Nephron progenitor cell (in vitro differentiated cells): Measurements from ENCODE around the gene VPS13D.

Experiments
- DNase-seq: peaks from one replicate; pipeline ENCODE4 v3.0.0; 2021
- H3K27ac Mint-ChIP-seq: 2 replicates; pipeline ENCODE4 v1.8.0; 2021; ENCODE audit warnings: mild to moderate bottlenecking, moderate library complexity, mixed read lengths
- H3K27me3 Mint-ChIP-seq: 2 replicates; pipeline ENCODE4 v1.8.0; 2021; ENCODE audit warnings: mild to moderate bottlenecking, low read depth, mixed read lengths; ENCODE audit not compliant: poor library complexity
- H3K36me3 Mint-ChIP-seq: 2 replicates; pipeline ENCODE4 v1.8.0; 2021; ENCODE audit warnings: low read depth, mixed read lengths
- H3K4me1 Mint-ChIP-seq: 2 replicates; pipeline ENCODE4 v1.8.0; 2021; ENCODE audit warnings: mixed read lengths
- H3K4me3 Mint-ChIP-seq: 2 replicates; pipeline ENCODE4 v1.8.0; 2021; ENCODE audit warnings: mild to moderate bottlenecking, moderate library complexity, mixed read lengths
- H3K9me3 Mint-ChIP-seq: 2 replicates; pipeline ENCODE4 v1.8.0; 2021; ENCODE audit warnings: mild to moderate bottlenecking, moderate library complexity, mixed read lengths
- TF ChIP-seq, protein P1 (sequence below): fragments of 200-600 bp; sonication (generic); IDR thresholded peaks from 2 replicates; pipeline ENCODE4 v1.5.0; 2021; ENCODE audit warnings: antibody characterized with exemption

VPS13D gene

DNA sequence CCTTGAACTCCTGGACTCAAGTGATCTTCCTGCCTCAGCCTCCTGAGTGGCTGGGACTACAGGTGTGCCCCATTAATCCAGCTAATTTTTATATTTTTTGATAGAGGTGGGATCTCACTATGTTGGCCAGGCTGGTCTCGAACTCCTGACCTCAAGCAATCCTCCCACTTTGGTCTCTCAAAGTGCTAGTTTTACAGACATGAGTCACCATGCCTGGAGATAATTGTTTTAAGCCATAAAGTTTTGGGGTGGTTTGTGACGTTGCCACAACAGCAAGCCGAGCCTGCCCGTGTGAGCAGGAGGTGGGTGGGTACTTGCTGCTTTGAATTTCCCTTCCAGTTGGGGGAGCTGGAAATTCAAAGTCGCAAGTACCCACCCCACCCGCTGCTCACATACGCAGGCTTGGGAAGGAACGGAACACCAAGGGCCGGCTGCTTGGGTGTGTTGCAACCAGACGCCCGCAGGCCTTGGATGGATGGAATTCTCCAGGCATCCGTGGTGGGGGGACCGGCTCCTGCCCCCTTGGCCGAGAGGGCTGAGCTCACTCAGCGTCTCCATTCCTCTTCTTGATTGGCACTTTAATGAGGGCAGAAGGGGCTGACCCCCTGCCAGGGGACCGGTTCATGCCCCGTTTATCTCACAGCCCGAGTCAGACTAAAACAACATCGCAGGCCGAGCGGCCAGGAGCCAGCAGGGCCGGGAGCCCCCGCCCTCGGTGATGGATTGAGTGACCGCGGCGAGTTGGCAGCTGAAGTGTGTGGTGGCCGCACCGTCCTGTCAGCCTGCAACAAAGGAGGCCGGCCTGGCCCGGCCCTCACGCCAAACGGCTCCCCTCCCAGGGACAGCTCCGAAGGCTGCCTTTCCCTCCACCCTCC is 310.1 kb downstream of the VPS13D start:
- Mint-ChIP-seq H3K9me3 (peaks cover 27% of the 10 kb centered on the region), H3K27me3 (peaks cover 27% of the 10 kb centered on the region), H3K27ac (peak overlapping the region; percentile 88), H3K36me3 (peaks cover 22% of the 10 kb centered on the region), H3K4me1 (peaks cover 71% of the 10 kb centered on the region), H3K4me3 (peak overlapping the region; percentile 35)
- TF ChIP-seq, protein P1, sequence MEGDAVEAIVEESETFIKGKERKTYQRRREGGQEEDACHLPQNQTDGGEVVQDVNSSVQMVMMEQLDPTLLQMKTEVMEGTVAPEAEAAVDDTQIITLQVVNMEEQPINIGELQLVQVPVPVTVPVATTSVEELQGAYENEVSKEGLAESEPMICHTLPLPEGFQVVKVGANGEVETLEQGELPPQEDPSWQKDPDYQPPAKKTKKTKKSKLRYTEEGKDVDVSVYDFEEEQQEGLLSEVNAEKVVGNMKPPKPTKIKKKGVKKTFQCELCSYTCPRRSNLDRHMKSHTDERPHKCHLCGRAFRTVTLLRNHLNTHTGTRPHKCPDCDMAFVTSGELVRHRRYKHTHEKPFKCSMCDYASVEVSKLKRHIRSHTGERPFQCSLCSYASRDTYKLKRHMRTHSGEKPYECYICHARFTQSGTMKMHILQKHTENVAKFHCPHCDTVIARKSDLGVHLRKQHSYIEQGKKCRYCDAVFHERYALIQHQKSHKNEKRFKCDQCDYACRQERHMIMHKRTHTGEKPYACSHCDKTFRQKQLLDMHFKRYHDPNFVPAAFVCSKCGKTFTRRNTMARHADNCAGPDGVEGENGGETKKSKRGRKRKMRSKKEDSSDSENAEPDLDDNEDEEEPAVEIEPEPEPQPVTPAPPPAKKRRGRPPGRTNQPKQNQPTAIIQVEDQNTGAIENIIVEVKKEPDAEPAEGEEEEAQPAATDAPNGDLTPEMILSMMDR = no peak
- DNase-seq = peak; percentile 86

DNA sequence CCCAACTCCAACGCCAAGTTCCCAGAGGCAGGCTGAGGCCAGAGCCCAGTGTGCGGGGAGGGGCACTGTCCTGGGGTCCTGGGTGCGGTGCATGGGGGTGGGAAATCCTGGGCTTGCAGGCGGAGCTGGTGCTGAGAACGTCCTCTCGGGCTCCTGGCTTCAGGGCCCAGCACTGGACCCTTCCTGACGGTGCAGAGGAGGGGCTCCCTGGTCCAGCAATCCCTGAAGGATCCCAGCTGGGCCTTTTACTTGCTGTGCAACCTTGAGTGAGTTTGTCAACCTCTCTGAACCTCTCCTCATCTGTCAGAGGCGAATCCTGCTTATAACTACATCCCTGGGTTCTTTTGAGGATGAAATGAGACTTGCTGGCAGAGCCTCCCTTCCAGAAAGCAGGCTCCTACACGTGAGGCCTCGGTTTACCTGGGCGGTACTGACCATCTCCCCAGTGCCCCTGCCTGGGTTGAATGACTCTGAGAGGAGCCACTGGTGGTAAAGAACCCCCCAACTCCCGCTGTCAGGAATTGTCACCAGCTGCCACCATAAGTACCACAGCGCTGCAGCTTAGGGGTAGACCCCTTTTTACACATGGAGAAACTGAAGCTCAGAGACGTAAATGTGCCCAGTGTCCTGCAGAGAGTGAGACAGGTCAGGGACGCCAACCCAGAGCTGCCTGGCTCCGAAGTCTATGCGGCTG is 310.9 kb downstream of the VPS13D start:
- no peak for DNase-seq
- Mint-ChIP-seq H3K9me3 (peaks cover 19% of the 10 kb centered on the region), H3K36me3 (peaks cover 16% of the 10 kb centered on the region), H3K4me1 (peaks cover 74% of the 10 kb centered on the region), H3K27ac (peak overlapping the region; percentile 88), H3K4me3 (peak overlapping the region; percentile 35), H3K27me3 (peaks cover 22% of the 10 kb centered on the region)
- TF ChIP-seq, protein P1 = no peak

DNA sequence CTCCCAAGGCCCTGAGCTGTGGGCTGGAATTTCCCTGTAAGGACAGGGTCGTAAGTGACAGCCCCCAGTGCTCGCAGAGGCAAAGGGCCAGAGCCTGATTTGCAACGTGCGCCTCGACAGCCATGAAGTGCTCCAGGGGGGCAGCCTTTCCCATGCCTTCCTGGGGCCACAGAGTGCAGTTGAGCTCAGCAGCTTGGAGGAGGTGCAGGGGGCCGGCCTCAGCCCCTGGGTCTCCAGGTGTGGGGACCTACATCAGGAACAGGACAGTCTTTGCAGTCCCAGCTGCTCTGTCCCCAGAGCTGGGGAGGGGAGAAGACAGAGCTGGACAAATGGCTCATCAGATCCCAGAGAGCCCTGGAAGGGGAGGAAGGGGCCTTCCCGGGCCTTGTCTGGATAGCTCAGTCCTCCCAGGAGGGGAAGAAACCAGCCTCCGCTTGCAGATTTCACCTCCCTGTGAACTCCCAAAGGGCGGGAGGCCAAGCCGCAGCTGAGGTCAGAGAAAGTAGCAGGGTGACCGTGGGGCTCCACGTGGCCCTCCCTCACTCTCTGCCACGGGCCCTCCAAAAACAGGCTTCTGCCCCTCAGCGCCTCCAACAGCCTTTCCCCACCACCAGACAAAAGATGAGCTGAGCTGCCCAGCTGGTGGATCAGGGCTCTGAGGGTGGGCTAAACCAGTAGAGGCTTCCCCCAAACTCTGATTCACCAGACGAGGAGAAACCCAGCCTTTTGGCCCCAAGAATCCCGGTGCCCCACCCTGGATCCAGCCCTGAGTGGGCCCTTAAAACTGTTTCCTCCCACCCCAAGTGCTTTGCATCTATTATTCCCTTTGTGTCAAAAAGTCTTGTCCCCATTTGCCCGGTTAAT is 311.7 kb downstream of the VPS13D start:
- peaks cover 21% of the 10 kb centered on the region for H3K27me3 Mint-ChIP-seq
- peaks cover 12% of the 10 kb centered on the region for H3K9me3 Mint-ChIP-seq
- H3K4me1 Mint-ChIP-seq = peaks cover 77% of the 10 kb centered on the region
- DNase-seq = peak; percentile 38
- H3K27ac Mint-ChIP-seq = peak overlapping the region; percentile 94
- TF ChIP-seq, protein P1 = no peak
- peaks cover 8% of the 10 kb centered on the region for H3K36me3 Mint-ChIP-seq
- H3K4me3 Mint-ChIP-seq = peak overlapping the region; percentile 39

DNA sequence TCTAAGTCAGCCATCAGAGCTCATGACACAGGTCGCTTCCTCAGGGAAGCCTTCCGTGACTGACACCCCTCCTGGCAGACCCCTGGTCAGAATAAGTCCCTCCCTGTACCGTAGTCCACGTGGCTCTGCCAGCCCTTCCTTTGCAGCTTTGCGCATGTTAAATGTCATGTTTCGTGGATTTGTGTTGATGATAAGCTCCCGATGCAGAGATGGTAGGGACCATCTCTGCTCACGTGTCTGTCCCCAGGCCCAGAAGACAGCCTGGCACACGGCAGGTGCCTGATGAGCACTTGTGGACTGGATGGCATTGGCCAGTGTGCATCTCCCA is 312.3 kb downstream of the VPS13D start:
- Mint-ChIP-seq H3K27me3 (peaks cover 17% of the 10 kb centered on the region), H3K9me3 (peaks cover 6% of the 10 kb centered on the region), H3K4me1 (peaks cover 82% of the 10 kb centered on the region), H3K27ac (peak overlapping the region; percentile 94), H3K4me3 (peak overlapping the region; percentile 39), H3K36me3 (peaks cover 5% of the 10 kb centered on the region)
- TF ChIP-seq, protein P1 = no peak
- no peak for DNase-seq

DNA sequence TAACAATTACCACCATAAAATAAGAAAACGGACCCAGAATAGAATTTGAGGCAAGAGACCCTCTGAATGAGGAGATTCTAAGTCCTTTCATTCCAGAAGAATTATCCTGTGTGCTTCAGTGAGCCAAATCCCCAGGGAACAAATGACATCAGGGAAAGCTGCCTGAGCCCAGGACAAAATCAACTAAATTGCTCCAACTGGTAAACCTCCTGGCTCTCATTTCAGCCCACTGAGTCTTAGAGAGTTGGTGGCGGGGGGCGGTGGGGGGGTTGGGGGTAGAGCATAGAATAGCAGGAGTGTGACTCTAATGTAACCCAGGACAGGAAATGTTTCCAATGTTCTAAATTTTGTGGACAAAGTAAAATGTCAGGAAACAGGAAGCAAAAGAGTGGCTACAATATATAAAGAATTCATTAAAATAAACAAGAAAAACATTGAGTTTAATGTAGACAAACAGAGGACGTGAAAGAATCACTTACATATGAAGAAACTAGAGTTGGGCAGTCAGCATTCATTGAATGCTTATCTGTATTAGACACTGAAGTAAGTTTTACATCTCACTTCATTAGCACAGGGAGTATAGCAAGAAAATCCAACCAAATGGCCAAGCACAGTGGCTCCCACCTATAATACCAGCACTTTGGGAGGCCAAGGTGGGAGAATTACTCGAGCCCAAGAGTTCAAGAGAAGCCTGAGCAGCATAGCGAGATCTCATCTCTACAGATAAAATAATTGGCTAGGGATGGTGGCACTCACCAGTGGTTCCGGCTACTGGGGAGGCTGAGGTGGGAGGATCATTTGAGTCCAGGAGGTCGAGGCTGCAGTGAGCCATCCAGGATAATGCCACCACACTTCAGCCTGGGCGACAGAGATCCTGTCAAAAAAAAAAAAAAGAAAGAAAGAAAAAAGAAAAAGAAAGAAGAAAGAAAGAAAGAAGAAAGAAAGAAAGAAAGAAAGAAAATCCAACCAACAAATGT is 313.1 kb downstream of the VPS13D start:
- no peak for DNase-seq
- Mint-ChIP-seq H3K4me3 (peak overlapping the region; percentile 39), H3K27me3 (peaks cover 12% of the 10 kb centered on the region), H3K9me3 (no peaks in the 10 kb centered on the region), H3K36me3 (no peaks in the 10 kb centered on the region), H3K27ac (no peak overlapping the region), H3K4me1 (peaks cover 82% of the 10 kb centered on the region)
- TF ChIP-seq, protein P1 = no peak
